Nephron (organoid): Measurements from ENCODE around the gene CAMK2D.
A peak's percentile ranks its signal among the peaks of the same experiment; 100 is the strongest.

Experiments used
- H3K27ac Mint-ChIP-seq, 3 experiments: 2 replicates each; pipeline ENCODE4 v1.8.0; 2020; ENCODE audit warnings: mixed read lengths in 3 of 3, mild to moderate bottlenecking in 2 of 3, moderate library complexity in 1 of 3
- H3K27me3 Mint-ChIP-seq: 2 replicates; pipeline ENCODE4 v1.8.0; 2021; ENCODE audit warnings: low read depth, mild to moderate bottlenecking, moderate library complexity, mixed read lengths
- H3K36me3 Mint-ChIP-seq: 2 replicates; pipeline ENCODE4 v1.8.0; 2020; ENCODE audit warnings: low read depth, mixed read lengths
- H3K4me1 Mint-ChIP-seq: 2 replicates; pipeline ENCODE4 v1.8.0; 2020; ENCODE audit warnings: mixed read lengths
- H3K4me3 Mint-ChIP-seq, 3 experiments: 2 replicates each; pipeline ENCODE4 v1.8.0; 2020; ENCODE audit warnings: mild to moderate bottlenecking in 3 of 3, mixed read lengths in 3 of 3, moderate library complexity in 2 of 3
- H3K9me3 Mint-ChIP-seq: 2 replicates; pipeline ENCODE4 v1.8.0; 2020; ENCODE audit warnings: mixed read lengths
- TF ChIP-seq, protein P1 (sequence below), 3 experiments: fragments of 200-600 bp; sonication (generic); IDR thresholded peaks; one replicate each; pipeline ENCODE4 v1.5.0; 2021; ENCODE audit warnings: antibody characterized with exemption in 3 of 3; ENCODE audit not compliant: unreplicated experiment in 3 of 3

The CAMK2D gene

GRCh38 chr4:113404167-113404571, 357.4 kb downstream of the CAMK2D start:
- peak overlapping the region in 2 of 3 experiments; percentile 86 to 87 for H3K27ac Mint-ChIP-seq
- H3K9me3 Mint-ChIP-seq: no peaks in the 10 kb centered on the region
- TF ChIP-seq, protein P1, sequence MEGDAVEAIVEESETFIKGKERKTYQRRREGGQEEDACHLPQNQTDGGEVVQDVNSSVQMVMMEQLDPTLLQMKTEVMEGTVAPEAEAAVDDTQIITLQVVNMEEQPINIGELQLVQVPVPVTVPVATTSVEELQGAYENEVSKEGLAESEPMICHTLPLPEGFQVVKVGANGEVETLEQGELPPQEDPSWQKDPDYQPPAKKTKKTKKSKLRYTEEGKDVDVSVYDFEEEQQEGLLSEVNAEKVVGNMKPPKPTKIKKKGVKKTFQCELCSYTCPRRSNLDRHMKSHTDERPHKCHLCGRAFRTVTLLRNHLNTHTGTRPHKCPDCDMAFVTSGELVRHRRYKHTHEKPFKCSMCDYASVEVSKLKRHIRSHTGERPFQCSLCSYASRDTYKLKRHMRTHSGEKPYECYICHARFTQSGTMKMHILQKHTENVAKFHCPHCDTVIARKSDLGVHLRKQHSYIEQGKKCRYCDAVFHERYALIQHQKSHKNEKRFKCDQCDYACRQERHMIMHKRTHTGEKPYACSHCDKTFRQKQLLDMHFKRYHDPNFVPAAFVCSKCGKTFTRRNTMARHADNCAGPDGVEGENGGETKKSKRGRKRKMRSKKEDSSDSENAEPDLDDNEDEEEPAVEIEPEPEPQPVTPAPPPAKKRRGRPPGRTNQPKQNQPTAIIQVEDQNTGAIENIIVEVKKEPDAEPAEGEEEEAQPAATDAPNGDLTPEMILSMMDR (IDR thresholded peaks at IDR 0.05; ENCODE audit: unreplicated experiment in 3 of 3): no peak
- peaks cover 27% of the 10 kb centered on the region for H3K4me1 Mint-ChIP-seq
- H3K36me3 Mint-ChIP-seq: no peaks in the 10 kb centered on the region
- no peaks in the 10 kb centered on the region for H3K27me3 Mint-ChIP-seq
- no peak overlapping the region for H3K4me3 Mint-ChIP-seq
